Left ventricle myocardium inferior (tissue), 1 donor: ENCODE data around the gene STK38. TPM values are rescaled to one million over a fixed set of nuclear protein-coding genes. Genes with fewer than 3 reads are reported as not detected.
A peak's percentile ranks its signal among the peaks of the same experiment; 100 is the strongest.

Experiments used
- DNase-seq: peaks from one replicate; pipeline ENCODE4 v3.0.0-alpha.2; 2020
- H3K27ac ChIP-seq: fragments of 200-600 bp; replicated peaks from 2 replicates; pipeline ENCODE4 v1.8.0; 2021
- H3K27me3 ChIP-seq: fragments of 200-600 bp; 2 replicates; pipeline ENCODE4 v1.8.0; 2021; ENCODE audit warnings: low read depth
- H3K36me3 ChIP-seq: fragments of 200-600 bp; 2 replicates; pipeline ENCODE4 v1.8.0; 2021
- H3K4me1 ChIP-seq: fragments of 200-600 bp; 2 replicates; pipeline ENCODE4 v1.8.0; 2021
- H3K4me3 ChIP-seq: fragments of 200-600 bp; 2 replicates; pipeline ENCODE4 v1.8.0; 2021; ENCODE audit warnings: mild to moderate bottlenecking, moderate library complexity
- H3K9me3 ChIP-seq: fragments of 200-600 bp; replicated peaks from 2 replicates; pipeline ENCODE4 v1.8.0; 2021
- intact Hi-C: fragments of 100-400 bp; cut with micrococcal nuclease; formaldehyde crosslinking; loops from one replicate; pipeline ENCODE4 v1.11.0; 2022
- long read RNA-seq: library from polyadenylated mRNA; unstranded; transcript quantifications from one replicate; pipeline ENCODE4 v2.0.0, GENCODE V29; 2021
- total RNA-seq: library from RNA; stranded (reverse); fragmentation: NEBNext Ultra II Directional; extraction: Animal tissue kit (Norgen Biotek cat#: 25700); gene quantifications from one replicate; pipeline ENCODE4 v1.2.1, GENCODE V29; 2021
- TF ChIP-seq, protein P1 (sequence below): fragments of 200-600 bp; IDR thresholded peaks from 2 replicates; pipeline ENCODE4 v1.8.0; 2021; ENCODE audit warnings: antibody characterized with exemption, mild to moderate bottlenecking, borderline replicate concordance
- donor health status: DM: no; HTN: yes; CAD: no; lungs with severe emphysema.

The STK38 gene
- 25.5 TPM for total RNA-seq
- long read RNA-seq, transcript STK38-201 (14 exons, 3,576 nt), result major isoform, 31 of 124 reads
- long read RNA-seq, partial matches to known transcripts, result 10 of 124 reads
- long read RNA-seq, other reads (novel, unspliced or antisense), result 83 of 124 reads

DNA sequence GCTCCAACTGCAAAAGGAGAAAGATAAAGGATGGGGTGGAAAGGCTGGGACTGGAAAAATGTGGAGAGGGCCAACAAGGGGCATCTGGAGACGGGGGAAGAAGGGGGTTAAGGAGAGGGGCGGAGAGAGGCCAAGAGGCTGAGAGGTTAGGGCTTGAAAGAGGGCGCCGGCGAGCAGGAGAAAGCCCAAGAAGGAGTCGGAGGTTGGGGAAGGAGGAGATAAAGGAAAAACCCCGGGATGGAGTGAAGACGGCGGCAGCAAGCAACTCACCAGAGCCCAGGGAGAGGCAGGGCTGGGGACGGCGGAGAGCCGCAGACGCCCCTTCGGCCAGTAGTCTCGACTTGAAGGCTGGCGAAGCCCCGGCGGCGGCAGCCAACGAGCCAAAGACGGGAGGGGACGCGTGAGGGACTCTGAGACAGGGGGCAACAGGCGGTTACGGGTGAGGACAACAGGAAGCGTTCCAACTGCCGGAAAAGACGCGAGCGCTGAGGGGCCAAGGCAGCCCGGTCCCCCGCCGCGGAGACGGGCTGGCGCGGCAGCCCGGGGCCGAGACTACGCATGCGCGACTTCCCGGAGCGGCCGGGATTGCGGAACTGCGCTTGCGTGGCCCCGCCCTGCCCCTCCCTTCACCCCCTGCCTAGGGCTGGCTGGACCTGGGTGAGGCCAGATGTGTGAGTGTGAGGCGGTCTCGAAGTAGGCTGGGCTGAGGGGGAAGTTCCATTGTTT is at the start of gene STK38:
STK38 (minus strand) TSS at position 560 of the 726 bp plus-strand sequence. CDS start 7,277 bp downstream, outside the sequence.
- Histone ChIP-seq H3K27me3 (no peaks in the 10 kb centered on the region), H3K4me1 (peaks cover 47% of the 10 kb centered on the region), H3K27ac (peak within 1 kb of the TSS; percentile 99), H3K4me3 (peak within 1 kb of the TSS; percentile 99), H3K36me3 (no peaks in the 10 kb centered on the region), H3K9me3 (no peaks in the 10 kb centered on the region)
- TF ChIP-seq, protein P1, sequence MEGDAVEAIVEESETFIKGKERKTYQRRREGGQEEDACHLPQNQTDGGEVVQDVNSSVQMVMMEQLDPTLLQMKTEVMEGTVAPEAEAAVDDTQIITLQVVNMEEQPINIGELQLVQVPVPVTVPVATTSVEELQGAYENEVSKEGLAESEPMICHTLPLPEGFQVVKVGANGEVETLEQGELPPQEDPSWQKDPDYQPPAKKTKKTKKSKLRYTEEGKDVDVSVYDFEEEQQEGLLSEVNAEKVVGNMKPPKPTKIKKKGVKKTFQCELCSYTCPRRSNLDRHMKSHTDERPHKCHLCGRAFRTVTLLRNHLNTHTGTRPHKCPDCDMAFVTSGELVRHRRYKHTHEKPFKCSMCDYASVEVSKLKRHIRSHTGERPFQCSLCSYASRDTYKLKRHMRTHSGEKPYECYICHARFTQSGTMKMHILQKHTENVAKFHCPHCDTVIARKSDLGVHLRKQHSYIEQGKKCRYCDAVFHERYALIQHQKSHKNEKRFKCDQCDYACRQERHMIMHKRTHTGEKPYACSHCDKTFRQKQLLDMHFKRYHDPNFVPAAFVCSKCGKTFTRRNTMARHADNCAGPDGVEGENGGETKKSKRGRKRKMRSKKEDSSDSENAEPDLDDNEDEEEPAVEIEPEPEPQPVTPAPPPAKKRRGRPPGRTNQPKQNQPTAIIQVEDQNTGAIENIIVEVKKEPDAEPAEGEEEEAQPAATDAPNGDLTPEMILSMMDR, result peak; percentile 16
- intact Hi-C loops, result loop anchor here (10.0 kb wide), 1 partner anchor 48 kb away; the partner anchor contains the start of gene SRSF3
- peak; percentile 93 for DNase-seq

DNA sequence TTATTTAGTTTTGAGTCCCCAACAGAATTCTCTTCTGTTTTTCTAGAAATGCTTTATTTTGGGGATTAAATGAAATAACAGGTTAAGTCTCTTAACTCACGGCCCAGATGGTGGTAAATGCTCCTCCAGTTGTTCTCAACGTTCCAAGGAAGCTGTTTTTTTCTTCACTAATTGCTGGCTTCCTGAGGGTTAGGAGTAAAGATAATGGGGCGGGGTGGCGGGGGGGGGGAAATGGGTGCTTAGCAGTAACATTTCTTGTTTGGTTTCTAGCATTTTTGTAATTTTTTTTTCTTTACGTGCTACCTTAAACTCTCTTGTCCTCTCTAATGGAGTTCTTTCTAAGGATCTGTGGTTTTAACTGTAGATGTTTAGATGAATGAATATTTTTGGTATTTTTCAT is 49.1 kb upstream of the STK38 start:
- intact Hi-C loops, result loop anchor here (10.0 kb wide), 1 partner anchor 52 kb away; the partner anchor contains the start of gene STK38
- H3K9me3 ChIP-seq, result no peaks in the 10 kb centered on the region
- TF ChIP-seq, protein P1, result no peak
- peaks cover 49% of the 10 kb centered on the region for H3K36me3 ChIP-seq
- DNase-seq, result no peak
- peak overlapping the region; percentile 79 for H3K4me3 ChIP-seq
- peak overlapping the region; percentile 98 for H3K27ac ChIP-seq
- peaks cover 82% of the 10 kb centered on the region for H3K4me1 ChIP-seq
- no peaks in the 10 kb centered on the region for H3K27me3 ChIP-seq

DNA sequence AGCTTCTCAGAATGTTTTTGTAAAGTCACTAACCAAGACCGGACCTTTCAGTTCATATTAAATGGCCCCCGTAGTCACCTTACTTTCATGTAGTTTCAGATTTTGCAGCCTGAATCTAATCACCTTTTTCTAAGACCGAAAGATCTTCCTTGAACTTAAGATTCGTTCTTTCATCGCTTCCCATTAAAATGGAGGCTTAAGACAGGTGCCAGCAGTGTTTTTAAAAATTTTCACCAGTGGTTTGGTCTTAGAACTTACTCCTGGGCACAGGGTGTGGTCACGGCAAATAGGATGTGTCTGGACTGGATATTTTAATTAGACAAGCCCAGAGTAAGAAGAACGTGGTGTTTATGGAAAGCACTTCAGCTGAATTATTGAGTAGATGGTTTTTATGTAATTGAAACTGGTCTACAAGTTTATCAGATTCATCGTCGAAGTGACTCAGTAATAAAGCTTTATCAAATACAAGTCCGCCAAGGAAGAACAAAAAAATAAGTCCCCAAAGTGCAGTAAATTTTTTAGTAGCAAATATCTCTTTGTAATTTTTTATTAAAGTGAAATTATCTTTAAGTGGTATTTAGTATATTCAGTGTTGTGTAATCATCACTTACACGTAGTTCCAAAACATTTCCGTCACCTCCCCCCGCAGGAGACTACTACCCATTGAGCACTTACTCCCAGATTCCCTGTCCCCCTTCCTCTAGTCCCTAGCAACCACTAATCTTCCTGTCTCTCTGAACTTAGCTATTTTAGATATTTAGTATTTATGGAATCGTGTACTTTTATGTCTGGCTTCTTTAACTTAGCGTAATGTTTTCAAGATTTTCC is 47.8 kb upstream of the STK38 start:
- intact Hi-C loops, result loop anchor here (10.0 kb wide), 1 partner anchor 50 kb away; the partner anchor contains the start of gene STK38
- no peak for DNase-seq
- Histone ChIP-seq H3K27ac (peak overlapping the region; percentile 98), H3K27me3 (no peaks in the 10 kb centered on the region), H3K4me3 (peak overlapping the region; percentile 79), H3K36me3 (peaks cover 35% of the 10 kb centered on the region), H3K4me1 (peaks cover 69% of the 10 kb centered on the region), H3K9me3 (no peaks in the 10 kb centered on the region)
- TF ChIP-seq, protein P1, result no peak

DNA sequence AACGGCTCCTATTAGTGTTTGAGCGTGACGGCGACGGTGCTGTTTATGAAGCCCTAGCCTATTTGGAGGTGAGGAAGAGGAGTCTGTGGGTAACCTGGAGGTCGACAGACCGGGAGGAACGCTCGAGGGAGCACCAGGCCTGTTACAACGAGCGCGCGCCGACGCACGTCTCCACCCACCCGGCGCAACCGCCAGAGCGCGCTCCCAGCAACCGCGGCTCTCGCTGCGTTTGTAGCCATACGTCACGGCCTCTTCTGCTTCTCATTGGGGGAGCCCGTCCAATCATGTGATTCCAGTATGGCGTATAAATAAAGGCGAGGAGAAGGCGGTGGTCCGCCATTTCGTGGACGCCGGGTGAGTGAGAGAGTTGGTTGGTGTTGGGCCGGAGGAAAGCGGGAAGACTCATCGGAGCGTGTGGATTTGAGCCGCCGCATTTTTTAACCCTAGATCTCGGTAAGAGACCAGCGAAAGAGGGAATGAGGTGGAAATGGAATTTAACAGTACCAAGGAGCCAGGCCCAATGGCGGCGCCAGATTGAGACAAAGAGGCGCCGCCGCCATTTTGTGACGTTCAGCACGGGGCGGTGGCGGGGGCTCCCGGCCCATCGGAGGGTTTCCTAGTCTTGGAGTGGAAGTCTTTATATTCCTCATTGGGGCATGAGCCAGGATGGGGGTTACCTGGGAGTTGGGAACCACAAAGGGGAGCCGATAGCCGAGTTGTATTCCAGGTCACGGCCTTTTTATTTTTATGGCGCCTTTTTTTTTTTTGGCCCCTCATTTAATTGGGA is 46.9 kb upstream of the STK38 start, which contains the start of gene SRSF3:
SRSF3 (plus strand) TSS at position 334 of the 787 bp plus-strand sequence. CDS start 2,401 bp downstream, outside the sequence.
- Histone ChIP-seq H3K4me3 (peak within 1 kb of the TSS; percentile 79), H3K36me3 (peaks cover 27% of the 10 kb centered on the region), H3K9me3 (no peaks in the 10 kb centered on the region), H3K27ac (peak within 1 kb of the TSS; percentile 98), H3K27me3 (no peaks in the 10 kb centered on the region), H3K4me1 (peaks cover 61% of the 10 kb centered on the region)
- TF ChIP-seq, protein P1, result peak; percentile 76
- peak; percentile 96 for DNase-seq
- intact Hi-C loops, result loop anchor here (10.0 kb wide), 1 partner anchor 49 kb away; the partner anchor contains the start of gene STK38
